Ascending aorta (tissue), 2 donors: Measurements from ENCODE around the gene PLCL2. TPM values are rescaled to one million over a fixed set of nuclear protein-coding genes. Genes with fewer than 3 reads are reported as not detected.

Experiments
- DNase-seq, 2 donors: peaks; one replicate each; pipeline ENCODE4 v3.0.0-alpha.2; 2019; ENCODE audit warnings: low spot score in 2 of 2
- H3K27ac ChIP-seq, 2 donors: fragments of 200-600 bp; sonication (generic); one replicate each; pipeline ENCODE4 v1.5.1; 2016 to 2017; ENCODE audit warnings: mild to moderate bottlenecking in 1 of 2
- H3K27me3 ChIP-seq: fragments of 200-600 bp; sonication (generic); one replicate; pipeline ENCODE4 v1.5.1; 2017
- H3K36me3 ChIP-seq, 2 donors: fragments of 200-600 bp; sonication (generic); one replicate each; pipeline ENCODE4 v1.5.1; 2016
- H3K4me1 ChIP-seq, 2 donors: fragments of 200-600 bp; sonication (generic); one replicate each; pipeline ENCODE4 v1.5.1; 2016 to 2017; ENCODE audit warnings: mild to moderate bottlenecking in 1 of 2
- H3K4me3 ChIP-seq, 2 donors: fragments of 200-600 bp; sonication (generic); one replicate each; pipeline ENCODE4 v1.5.1; 2016 to 2017; ENCODE audit warnings: mild to moderate bottlenecking in 1 of 2
- H3K9me3 ChIP-seq, 2 donors: fragments of 200-600 bp; sonication (generic); one replicate each; pipeline ENCODE4 v1.5.1; 2016
- intact Hi-C: fragments of 100-400 bp; cut with DNase I; formaldehyde crosslinking; loops from one replicate; pipeline ENCODE4 v1.15.1; 2023
- total RNA-seq: library from RNA; depleted of rRNA; stranded (reverse); fragments of >200 nt; gene quantifications from one replicate; pipeline ENCODE4 v1.1.0, GENCODE V29; 2016
- TF ChIP-seq, protein P1 (sequence below), 3 experiments: fragments of 200-600 bp in 2 of 3; fragments of 450-650 bp in 1 of 3; sonication (generic) in 2 of 3; IDR thresholded peaks; one replicate each; pipeline ENCODE4 v1.5.1; 2016 to 2019; ENCODE audit warnings: antibody characterized with exemption in 3 of 3, mild to moderate bottlenecking in 1 of 3, moderate library complexity in 1 of 3

Gene PLCL2
- total RNA-seq, 1 donor from 2014 or later: 2.9 TPM

DNA sequence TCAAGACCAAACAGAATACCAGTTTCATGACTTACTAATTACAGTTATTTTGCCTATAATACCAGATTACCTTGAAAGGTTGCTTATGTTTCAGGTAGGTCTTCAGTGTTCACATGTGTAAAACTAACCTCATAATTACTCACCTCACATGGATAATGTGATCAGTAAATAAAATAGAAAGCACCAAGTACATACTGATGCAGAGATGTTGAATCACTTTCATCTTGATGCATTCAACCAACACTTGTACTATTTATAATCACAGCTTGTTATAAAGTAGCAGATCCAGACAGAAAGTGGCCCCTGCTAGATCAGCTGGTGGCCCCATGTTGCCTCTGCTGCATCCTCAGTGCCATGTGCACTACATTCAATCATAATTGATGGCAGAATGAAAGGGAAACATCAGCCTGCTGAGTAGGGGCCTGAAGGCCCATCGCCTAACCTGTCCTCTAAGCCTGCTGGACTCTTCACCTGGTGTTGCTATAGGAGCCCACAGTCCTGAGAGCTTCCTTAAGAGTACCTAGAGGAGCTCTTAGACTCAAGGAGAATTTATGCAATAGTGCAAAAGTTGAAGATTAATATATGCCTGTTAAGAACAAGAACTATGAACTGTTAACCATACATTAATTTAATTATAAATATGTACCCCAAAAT, 154.3 kb downstream of the PLCL2 start:
- Histone ChIP-seq H3K4me1 (no peaks in the 10 kb centered on the region), H3K4me3 (no peak overlapping the region), H3K36me3 (no peaks in the 10 kb centered on the region), H3K9me3 (no peaks in the 10 kb centered on the region), H3K27ac (no peak overlapping the region), H3K27me3 (no peaks in the 10 kb centered on the region)
- TF ChIP-seq, protein P1, sequence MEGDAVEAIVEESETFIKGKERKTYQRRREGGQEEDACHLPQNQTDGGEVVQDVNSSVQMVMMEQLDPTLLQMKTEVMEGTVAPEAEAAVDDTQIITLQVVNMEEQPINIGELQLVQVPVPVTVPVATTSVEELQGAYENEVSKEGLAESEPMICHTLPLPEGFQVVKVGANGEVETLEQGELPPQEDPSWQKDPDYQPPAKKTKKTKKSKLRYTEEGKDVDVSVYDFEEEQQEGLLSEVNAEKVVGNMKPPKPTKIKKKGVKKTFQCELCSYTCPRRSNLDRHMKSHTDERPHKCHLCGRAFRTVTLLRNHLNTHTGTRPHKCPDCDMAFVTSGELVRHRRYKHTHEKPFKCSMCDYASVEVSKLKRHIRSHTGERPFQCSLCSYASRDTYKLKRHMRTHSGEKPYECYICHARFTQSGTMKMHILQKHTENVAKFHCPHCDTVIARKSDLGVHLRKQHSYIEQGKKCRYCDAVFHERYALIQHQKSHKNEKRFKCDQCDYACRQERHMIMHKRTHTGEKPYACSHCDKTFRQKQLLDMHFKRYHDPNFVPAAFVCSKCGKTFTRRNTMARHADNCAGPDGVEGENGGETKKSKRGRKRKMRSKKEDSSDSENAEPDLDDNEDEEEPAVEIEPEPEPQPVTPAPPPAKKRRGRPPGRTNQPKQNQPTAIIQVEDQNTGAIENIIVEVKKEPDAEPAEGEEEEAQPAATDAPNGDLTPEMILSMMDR (IDR thresholded peaks at IDR 0.05): no peak
- intact Hi-C loops: loop anchor here (10.0 kb wide), 1 partner anchor 196 kb away; no protein-coding TSS in a partner anchor
- DNase-seq: no peak

DNA sequence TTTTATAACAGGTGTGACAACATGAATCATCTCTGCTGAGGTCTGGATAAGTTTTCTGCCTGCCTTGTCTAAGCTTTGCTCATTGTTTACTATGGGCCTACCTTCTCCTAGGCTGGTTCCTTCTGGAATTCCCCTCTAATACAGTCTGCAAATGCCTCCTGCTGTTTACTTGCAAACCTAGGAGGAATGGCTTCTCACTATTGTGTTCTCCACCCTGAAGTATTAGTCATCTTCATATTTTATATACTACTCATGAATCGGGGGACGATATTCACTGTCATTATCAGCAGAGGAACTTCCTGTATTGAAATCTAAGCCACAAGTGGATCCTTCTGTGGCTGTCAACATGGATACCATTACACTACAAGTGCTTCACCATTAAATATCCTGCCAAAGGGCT, 154.8 kb downstream of the PLCL2 start:
- H3K27ac ChIP-seq: no peak overlapping the region
- intact Hi-C loops: loop anchor here (10.0 kb wide), 1 partner anchor 195 kb away; no protein-coding TSS in a partner anchor
- TF ChIP-seq, protein P1 (IDR thresholded peaks at IDR 0.05): no peak
- no peak overlapping the region for H3K4me3 ChIP-seq
- H3K9me3 ChIP-seq: no peaks in the 10 kb centered on the region
- no peaks in the 10 kb centered on the region for H3K4me1 ChIP-seq
- DNase-seq: no peak
- no peaks in the 10 kb centered on the region for H3K36me3 ChIP-seq
- no peaks in the 10 kb centered on the region for H3K27me3 ChIP-seq

DNA sequence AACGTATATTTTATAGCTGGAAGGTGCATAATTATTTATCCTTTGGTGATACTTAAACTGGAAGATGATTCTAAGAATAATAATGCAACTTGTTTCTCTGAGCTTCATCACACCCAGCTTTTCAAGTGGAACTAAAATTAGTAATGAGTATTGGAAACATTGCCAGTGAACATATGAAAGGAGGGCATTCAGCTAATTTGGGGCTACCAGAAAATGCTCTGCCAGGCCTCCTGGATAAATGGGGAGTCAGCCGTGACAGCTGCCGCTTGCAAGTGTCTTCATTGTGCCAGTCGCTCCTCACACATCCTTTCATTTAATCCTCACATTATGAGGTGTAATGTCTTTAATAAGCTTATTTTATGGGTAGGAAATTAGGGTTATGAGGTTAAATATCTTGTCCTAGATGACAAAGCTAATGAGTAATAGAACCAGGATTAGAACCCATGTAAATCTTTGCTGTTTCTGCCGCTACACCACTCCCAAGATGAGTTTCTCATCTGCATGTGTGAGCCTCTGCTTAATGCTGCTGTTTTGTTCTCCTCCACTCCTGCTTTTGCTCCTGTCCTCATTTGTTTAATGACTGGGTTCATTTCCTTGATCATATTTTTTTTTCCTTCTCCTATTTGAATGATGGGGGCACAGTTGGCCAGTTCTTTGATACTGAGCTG, 155.7 kb downstream of the PLCL2 start:
- no peak overlapping the region for H3K27ac ChIP-seq
- no peak overlapping the region for H3K4me3 ChIP-seq
- H3K9me3 ChIP-seq: no peaks in the 10 kb centered on the region
- no peaks in the 10 kb centered on the region for H3K4me1 ChIP-seq
- TF ChIP-seq, protein P1 (IDR thresholded peaks at IDR 0.05): no peak
- intact Hi-C loops: no loop called here
- no peaks in the 10 kb centered on the region for H3K36me3 ChIP-seq
- no peaks in the 10 kb centered on the region for H3K27me3 ChIP-seq
- DNase-seq: no peak

DNA sequence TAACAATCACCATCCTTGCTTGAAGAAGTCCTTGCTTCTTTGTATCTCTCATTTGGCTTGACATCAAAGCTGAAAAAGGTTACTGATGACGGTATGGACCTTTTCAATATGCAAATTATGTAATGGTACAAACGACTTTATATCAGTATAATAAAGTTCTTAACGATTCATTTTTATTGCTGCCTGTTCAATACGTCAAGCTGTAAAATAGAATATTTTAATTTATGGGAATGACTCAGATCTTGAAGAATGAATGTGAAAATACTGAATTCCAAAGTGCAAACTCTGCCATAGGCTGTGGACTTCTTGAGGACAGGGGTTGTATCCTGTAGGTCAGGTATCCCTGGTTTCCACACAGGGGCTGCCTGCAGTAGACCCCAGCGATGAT, 156.2 kb downstream of the PLCL2 start:
- no peak overlapping the region for H3K4me3 ChIP-seq
- no peak for DNase-seq
- no peaks in the 10 kb centered on the region for H3K36me3 ChIP-seq
- H3K27me3 ChIP-seq: no peaks in the 10 kb centered on the region
- H3K4me1 ChIP-seq: no peaks in the 10 kb centered on the region
- TF ChIP-seq, protein P1 (IDR thresholded peaks at IDR 0.05): no peak
- no peak overlapping the region for H3K27ac ChIP-seq
- no peaks in the 10 kb centered on the region for H3K9me3 ChIP-seq
- intact Hi-C loops: no loop called here

DNA sequence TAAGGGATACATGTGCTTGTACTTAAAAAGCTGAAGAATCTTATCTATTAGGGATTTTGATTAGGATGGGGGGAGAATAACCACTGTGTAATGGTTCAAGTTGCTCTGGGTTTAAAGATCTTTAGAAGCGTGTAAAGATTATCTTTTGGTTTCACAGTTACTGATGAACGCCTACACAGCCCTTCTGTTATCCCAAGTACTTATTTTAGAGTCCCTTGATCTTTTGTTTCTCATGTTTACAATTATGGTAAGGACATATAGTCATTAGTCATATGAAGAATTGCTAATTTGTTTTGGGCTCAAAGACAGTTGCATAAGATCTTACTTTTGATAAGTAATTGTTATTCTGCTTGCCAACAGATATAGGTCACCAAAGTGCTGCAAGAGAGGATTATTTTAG, 160.1 kb downstream of the PLCL2 start:
- H3K27me3 ChIP-seq: no peaks in the 10 kb centered on the region
- intact Hi-C loops: no loop called here
- no peaks in the 10 kb centered on the region for H3K36me3 ChIP-seq

More for the DNA sequence above, 160.1 kb downstream of the PLCL2 start:
- DNase-seq: no peak
- Histone ChIP-seq H3K27ac (no peak overlapping the region), H3K4me1 (no peaks in the 10 kb centered on the region), H3K9me3 (no peaks in the 10 kb centered on the region), H3K4me3 (no peak overlapping the region)
- TF ChIP-seq, protein P1 (IDR thresholded peaks at IDR 0.05): no peak
